HG02981 (cell line): ENCODE results near the gene MPPE1.
"Not testable (repeated sequence)": the region's sequence is repeated elsewhere in the genome, so short reads cannot be mapped to it uniquely, and the experiment has no call there.

ENCODE experiments used
- ATAC-seq: cut with Tn5 transposase; IDR thresholded peaks from one replicate; pipeline ENCODE4 v1.9.1; 2021; ENCODE audit warnings: mild to moderate bottlenecking, moderate library complexity; ENCODE audit not compliant: unreplicated experiment

MPPE1 gene

GRCh38 chr18:11925800-11926481 is 17.8 kb upstream of the MPPE1 start:
- no peak for ATAC-seq

- ATAC-seq = no peak
Measured at GRCh38 chr18:11923450-11923849, 15.3 kb upstream of the MPPE1 start.

GRCh38 chr18:11919522-11919921 is 11.4 kb upstream of the MPPE1 start:
- ATAC-seq = not testable (repeated sequence)

- not testable (repeated sequence) for ATAC-seq
Measured at GRCh38 chr18:11916880-11917279, 8.8 kb upstream of the MPPE1 start.

- no peak for ATAC-seq
Measured at GRCh38 chr18:11909591-11910026, 1.5 kb upstream of the MPPE1 start.

- ATAC-seq = peak; percentile 31
Measured at GRCh38 chr18:11909061-11909455, 941 bp upstream of the MPPE1 start.

- ATAC-seq = no peak
Measured at GRCh38 chr18:11906926-11907874, 917 bp downstream of the MPPE1 start.

- no peak for ATAC-seq
Measured at GRCh38 chr18:11906176-11906575, 1.9 kb downstream of the MPPE1 start.

GRCh38 chr18:11905613-11906012 is 2.5 kb downstream of the MPPE1 start:
- no peak for ATAC-seq

- no peak for ATAC-seq
Measured at GRCh38 chr18:11902522-11903292, 5.4 kb downstream of the MPPE1 start.

- ATAC-seq = no peak
Measured at GRCh38 chr18:11901826-11902438, 6.2 kb downstream of the MPPE1 start.

- ATAC-seq = no peak
Measured at GRCh38 chr18:11899063-11899462, 9.1 kb downstream of the MPPE1 start.

- ATAC-seq = no peak
Measured at GRCh38 chr18:11897781-11898180, 10.3 kb downstream of the MPPE1 start.

GRCh38 chr18:11892438-11892837 is 15.7 kb downstream of the MPPE1 start:
- ATAC-seq = not testable (repeated sequence)

- no peak for ATAC-seq
Measured at GRCh38 chr18:11891737-11892136, 16.4 kb downstream of the MPPE1 start.

GRCh38 chr18:11889284-11889683 is 18.8 kb downstream of the MPPE1 start:
- no peak for ATAC-seq

GRCh38 chr18:11888726-11889125 is 19.4 kb downstream of the MPPE1 start:
- ATAC-seq = no peak

- ATAC-seq = no peak
Measured at GRCh38 chr18:11887328-11888128, 20.6 kb downstream of the MPPE1 start.

GRCh38 chr18:11886577-11887110 is 21.5 kb downstream of the MPPE1 start:
- ATAC-seq = no peak
